ENCODE measurements around the gene EMP1.

The EMP1 gene

GRCh38 chr12:13223941-13224340, 27.4 kb downstream of the EMP1 start:
- no peak for DNase-seq

- DNase-seq = no peak
Measured at GRCh38 chr12:13227191-13227590, 30.7 kb downstream of the EMP1 start.

- DNase-seq = no peak
Measured at GRCh38 chr12:13228579-13228978, 32.1 kb downstream of the EMP1 start.

- no peak for DNase-seq
Measured at GRCh38 chr12:13229504-13229903, 33.0 kb downstream of the EMP1 start.

- peak; percentile 57 for DNase-seq
Measured at GRCh38 chr12:13230500-13230899, 34.0 kb downstream of the EMP1 start.

GRCh38 chr12:13233830-13234641, 37.5 kb downstream of the EMP1 start:
- peak; percentile 42 for DNase-seq

GRCh38 chr12:13238204-13238603, 41.7 kb downstream of the EMP1 start:
- no peak for DNase-seq

GRCh38 chr12:13241833-13242488, 45.4 kb downstream of the EMP1 start:
- DNase-seq = no peak

GRCh38 chr12:13242936-13243335, 46.4 kb downstream of the EMP1 start:
- no peak for DNase-seq

- no peak for DNase-seq
Measured at GRCh38 chr12:13243516-13244070, 47.1 kb downstream of the EMP1 start.

GRCh38 chr12:13247596-13247995, 51.1 kb downstream of the EMP1 start:
- DNase-seq = no peak

GRCh38 chr12:13248964-13249363, 52.4 kb downstream of the EMP1 start:
- DNase-seq = no peak

- no peak for DNase-seq
Measured at GRCh38 chr12:13250416-13250815, 53.9 kb downstream of the EMP1 start.

- no peak for DNase-seq
Measured at GRCh38 chr12:13251521-13251920, 55.0 kb downstream of the EMP1 start.

GRCh38 chr12:13252024-13252423, 55.5 kb downstream of the EMP1 start:
- no peak for DNase-seq

- no peak for DNase-seq
Measured at GRCh38 chr12:13252616-13253015, 56.1 kb downstream of the EMP1 start.

GRCh38 chr12:13253966-13254760, 57.6 kb downstream of the EMP1 start:
- DNase-seq = no peak

- DNase-seq = peak; percentile 94
Measured at GRCh38 chr12:13255792-13256691, 59.5 kb downstream of the EMP1 start.

GRCh38 chr12:13256692-13257045, 60.1 kb downstream of the EMP1 start:
- DNase-seq = no peak

GRCh38 chr12:13257356-13257875, 60.9 kb downstream of the EMP1 start:
- no peak for DNase-seq

GRCh38 chr12:13258197-13258596, 61.7 kb downstream of the EMP1 start:
- DNase-seq = peak; percentile 79

GRCh38 chr12:13258717-13259119, 62.2 kb downstream of the EMP1 start:
- DNase-seq = no peak
